Measurements from ENCODE around the gene OSMR. TPM values are rescaled to one million over a fixed set of nuclear protein-coding genes. Genes with fewer than 3 reads are reported as not detected.

OSMR gene
- total and polyA plus RNA-seq, 2 donors (not counting 1 experiment from before 2014, with no cell fraction given) = not detected

GRCh38 chr5:38800515-38800914 is 45.3 kb upstream of the OSMR start:
- intact Hi-C loops (cut with micrococcal nuclease) = no loop called here
- H3K4me1 Mint-ChIP-seq = no peaks in the 10 kb centered on the region

GRCh38 chr5:38802125-38802524 is 43.7 kb upstream of the OSMR start:
- H3K9me3 ChIP-seq (ENCODE audit: control extremely low read depth in 1 of 3, control insufficient read depth in 2 of 3, insufficient read depth in 1 of 3, low read length in 2 of 3) = peaks cover 0 to 5% (median 0%) of the 10 kb centered on the region in 3 donors
- H3K4me2 ChIP-seq (replicated peaks; ENCODE audit: low read depth, low read length, poor library complexity, severe bottlenecking) = no peak overlapping the region
- Mint-ChIP-seq H3K4me1 (no peaks in the 10 kb centered on the region), H3K27me3 (peaks cover 12% of the 10 kb centered on the region), H3K27ac (no peak overlapping the region), H3K9me3 (ENCODE audit: insufficient read depth) (no peaks in the 10 kb centered on the region), H3K4me3 (no peak overlapping the region)
- ATAC-seq (ENCODE audit: low read depth) (no peak), DNase-seq (no peak)
- no peaks in the 10 kb centered on the region for H4K20me1 ChIP-seq (ENCODE audit: control insufficient read depth, insufficient read depth, low read length, poor library complexity, severe bottlenecking)
- no peak overlapping the region for H3K9ac ChIP-seq (ENCODE audit: low read length)
- H3K27ac ChIP-seq (ENCODE audit: low read length in 2 of 2) = no peak overlapping the region
- ChIA-PET POLR2A (no interaction called here), CTCF (no interaction called here)
- intact Hi-C loops (cut with micrococcal nuclease) = no loop called here
- no peaks in the 10 kb centered on the region for H3K36me3 ChIP-seq (replicated peaks in 1 of 2; ENCODE audit: control extremely low read depth in 1 of 2, control insufficient read depth in 1 of 2, extremely low read depth in 1 of 2, insufficient read depth in 2 of 2, low read length in 1 of 2)
- H3K27me3 ChIP-seq (replicated peaks in 1 of 4; ENCODE audit: control extremely low read depth in 1 of 4, control insufficient read depth in 3 of 4, insufficient read depth in 4 of 4, low read length in 3 of 4) = peaks cover 0 to 4% (median 0%) of the 10 kb centered on the region in 4 experiments
- H3K4me3 ChIP-seq (ENCODE audit: control extremely low read depth in 1 of 5, extremely low read depth in 1 of 5, insufficient read depth in 1 of 5, low read depth in 2 of 5, low read length in 4 of 5) = no peak overlapping the region
- no peak overlapping the region for H2AFZ ChIP-seq (ENCODE audit: insufficient read depth, low read depth, low read length, poor library complexity, severe bottlenecking)
- no peaks in the 10 kb centered on the region for H3K79me2 ChIP-seq (ENCODE audit: control insufficient read depth, insufficient read depth, low read length)
- TF ChIP-seq EZH2 (IDR thresholded peaks at IDR 0.05; ENCODE audit: borderline replicate concordance, insufficient read depth, low read depth, low read length, poor library complexity, severe bottlenecking) (no peak), CTCF (IDR thresholded peaks at IDR 0.05) (no peak)
- 100% methylated on average over 2 of the region's 4 CpGs for WGBS (ENCODE audit: insufficient coverage)
- H3K4me1 ChIP-seq (ENCODE audit: control insufficient read depth in 2 of 2, insufficient read depth in 2 of 2, low read length in 2 of 2) = no peaks in the 10 kb centered on the region

More at GRCh38 chr5:38800515-38800914, 45.3 kb upstream of the OSMR start:
- no peak overlapping the region for H3K9ac ChIP-seq (ENCODE audit: low read length)
- no peak overlapping the region for H3K4me3 ChIP-seq (ENCODE audit: control extremely low read depth in 1 of 5, extremely low read depth in 1 of 5, insufficient read depth in 1 of 5, low read depth in 2 of 5, low read length in 4 of 5)
- peaks cover 0 to 5% (median 0%) of the 10 kb centered on the region in 3 donors for H3K9me3 ChIP-seq (ENCODE audit: control extremely low read depth in 1 of 3, control insufficient read depth in 2 of 3, insufficient read depth in 1 of 3, low read length in 2 of 3)
- H3K36me3 ChIP-seq (replicated peaks in 1 of 2; ENCODE audit: control extremely low read depth in 1 of 2, control insufficient read depth in 1 of 2, extremely low read depth in 1 of 2, insufficient read depth in 2 of 2, low read length in 1 of 2) = no peaks in the 10 kb centered on the region
- Mint-ChIP-seq H3K9me3 (ENCODE audit: insufficient read depth) (no peaks in the 10 kb centered on the region), H3K27me3 (peaks cover 9% of the 10 kb centered on the region), H3K27ac (no peak overlapping the region), H3K4me3 (no peak overlapping the region)
- no peaks in the 10 kb centered on the region for H3K4me1 ChIP-seq (ENCODE audit: control insufficient read depth in 2 of 2, insufficient read depth in 2 of 2, low read length in 2 of 2)
- H3K4me2 ChIP-seq (replicated peaks; ENCODE audit: low read depth, low read length, poor library complexity, severe bottlenecking) = no peak overlapping the region
- H2AFZ ChIP-seq (ENCODE audit: insufficient read depth, low read depth, low read length, poor library complexity, severe bottlenecking) = no peak overlapping the region
- H4K20me1 ChIP-seq (ENCODE audit: control insufficient read depth, insufficient read depth, low read length, poor library complexity, severe bottlenecking) = no peaks in the 10 kb centered on the region
- CTCF ChIA-PET = no interaction called here
- ATAC-seq (ENCODE audit: low read depth) (no peak), DNase-seq (no peak)
- no peak overlapping the region for H3K27ac ChIP-seq (ENCODE audit: low read length in 2 of 2)
- POLR2A ChIA-PET = no interaction called here
- H3K79me2 ChIP-seq (ENCODE audit: control insufficient read depth, insufficient read depth, low read length) = no peaks in the 10 kb centered on the region
- H3K27me3 ChIP-seq (replicated peaks in 1 of 4; ENCODE audit: control extremely low read depth in 1 of 4, control insufficient read depth in 3 of 4, insufficient read depth in 4 of 4, low read length in 3 of 4) = peaks cover 0 to 4% (median 0%) of the 10 kb centered on the region in 4 experiments
- TF ChIP-seq EZH2 (IDR thresholded peaks at IDR 0.05; ENCODE audit: borderline replicate concordance, insufficient read depth, low read depth, low read length, poor library complexity, severe bottlenecking) = no peak
- TF ChIP-seq CTCF (IDR thresholded peaks at IDR 0.05) = no peak
- 89% methylated on average over 3 of the region's 3 CpGs for WGBS (ENCODE audit: insufficient coverage)
